HG03439 (cell line): Measurements from ENCODE around the gene CRBN.

Experiments used
- ATAC-seq: cut with Tn5 transposase; IDR thresholded peaks from one replicate; pipeline ENCODE4 v1.9.1; 2021; ENCODE audit warnings: mild to moderate bottlenecking, moderate library complexity; ENCODE audit not compliant: unreplicated experiment

CRBN gene

DNA sequence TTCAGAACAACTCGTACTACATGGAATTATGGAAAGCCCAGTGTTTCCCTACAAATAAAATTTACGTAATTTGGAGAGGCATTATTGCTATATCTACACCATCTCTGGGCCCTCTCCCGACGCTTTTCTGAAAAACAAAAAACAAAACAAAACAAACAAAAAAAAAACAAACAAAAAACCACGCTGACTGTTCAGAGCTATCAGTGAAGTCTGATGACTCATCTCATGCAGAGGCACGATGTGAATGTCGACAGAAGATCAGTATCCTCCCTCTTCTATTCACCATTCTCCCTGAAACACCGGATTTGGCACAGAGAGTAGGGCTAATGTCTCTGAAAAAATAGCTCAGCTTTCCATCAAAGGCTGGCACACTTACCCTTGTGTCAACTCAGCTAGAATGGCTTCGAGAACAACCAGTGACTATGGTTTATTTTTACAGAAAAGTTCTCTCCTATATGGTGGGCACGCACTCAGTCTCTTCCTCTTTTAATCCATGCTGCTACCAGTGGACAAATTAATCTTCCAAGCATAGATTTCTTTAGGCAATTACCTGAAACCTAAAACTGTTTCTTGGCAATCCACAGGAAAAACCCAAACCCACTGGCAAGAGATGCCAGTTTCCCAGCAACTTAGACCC lies 1.5 kb downstream of the CRBN start:
- no peak for ATAC-seq

DNA sequence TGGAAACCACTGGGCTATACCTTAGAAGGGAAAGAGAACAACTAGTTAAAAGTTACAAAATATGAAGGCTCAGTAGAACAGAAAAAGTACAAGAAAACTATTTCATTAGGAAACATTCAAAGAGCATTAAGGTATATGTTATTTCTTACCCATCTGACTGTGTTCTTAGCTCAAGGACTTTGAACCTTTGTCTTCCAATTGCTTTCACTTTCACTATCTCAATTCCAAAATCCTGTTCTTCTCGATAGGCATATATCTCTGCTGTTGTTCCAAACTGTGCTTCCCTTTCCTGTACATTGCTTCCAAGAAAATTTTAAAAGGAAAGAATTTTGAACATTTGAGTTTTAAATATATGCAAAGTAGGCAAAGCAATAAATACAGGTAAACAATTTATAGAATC lies 6.9 kb downstream of the CRBN start:
- no peak for ATAC-seq

DNA sequence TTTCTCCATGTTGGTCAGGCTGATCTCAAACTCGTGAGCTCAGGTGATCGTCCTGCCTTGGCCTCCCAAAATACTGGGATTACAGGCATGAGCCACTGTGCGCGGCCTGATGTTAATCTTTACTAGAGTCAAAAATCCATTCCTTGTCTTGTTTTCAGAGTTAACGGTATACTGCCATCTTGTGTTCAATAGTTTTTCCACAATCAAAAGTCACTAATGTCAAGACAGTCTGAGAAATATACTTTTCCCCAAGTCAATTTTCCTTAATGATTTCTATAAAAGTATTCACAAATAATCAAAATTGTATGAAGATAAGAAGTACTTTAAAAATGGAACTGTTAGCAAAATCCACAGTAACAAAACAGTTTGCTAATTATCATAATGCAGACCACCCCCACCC lies 8.5 kb downstream of the CRBN start:
- no peak for ATAC-seq

DNA sequence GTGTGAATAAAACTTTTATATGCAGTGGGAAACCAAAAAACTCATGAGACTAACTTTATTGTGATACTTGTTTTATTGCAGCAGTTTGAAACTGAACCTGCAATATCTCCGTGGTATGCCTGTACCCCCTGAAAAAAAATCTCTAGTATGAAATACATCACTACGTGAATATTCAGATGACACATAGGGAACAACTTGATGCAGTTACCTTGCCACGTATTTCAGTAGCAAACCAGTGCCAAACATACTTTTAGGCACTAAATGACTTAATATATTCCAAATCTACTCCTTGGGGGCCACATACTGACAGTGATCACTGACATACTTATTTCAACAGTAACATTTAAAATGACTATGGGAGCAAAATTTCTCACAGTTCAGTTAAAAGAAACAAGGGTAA lies 13.8 kb downstream of the CRBN start:
- ATAC-seq = no peak

DNA sequence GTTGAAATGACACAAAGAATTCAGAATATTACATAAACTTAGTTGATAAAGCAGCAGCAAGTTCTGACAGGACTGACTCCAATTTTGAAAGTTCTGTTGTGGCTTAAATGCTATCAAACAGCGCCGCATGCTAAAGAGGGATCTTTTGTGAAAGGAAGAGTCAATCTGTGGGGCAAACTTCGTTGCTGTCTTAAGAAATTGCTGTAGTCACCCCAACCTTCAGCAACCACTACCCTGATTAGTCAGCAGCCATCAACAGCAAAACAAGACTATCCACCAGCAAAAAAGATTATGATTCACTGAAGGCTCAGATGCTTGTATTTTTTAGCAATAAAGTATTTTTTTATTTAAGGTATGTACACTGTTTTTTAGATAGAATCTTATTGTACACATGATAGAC lies 14.2 kb downstream of the CRBN start:
- no peak for ATAC-seq

DNA sequence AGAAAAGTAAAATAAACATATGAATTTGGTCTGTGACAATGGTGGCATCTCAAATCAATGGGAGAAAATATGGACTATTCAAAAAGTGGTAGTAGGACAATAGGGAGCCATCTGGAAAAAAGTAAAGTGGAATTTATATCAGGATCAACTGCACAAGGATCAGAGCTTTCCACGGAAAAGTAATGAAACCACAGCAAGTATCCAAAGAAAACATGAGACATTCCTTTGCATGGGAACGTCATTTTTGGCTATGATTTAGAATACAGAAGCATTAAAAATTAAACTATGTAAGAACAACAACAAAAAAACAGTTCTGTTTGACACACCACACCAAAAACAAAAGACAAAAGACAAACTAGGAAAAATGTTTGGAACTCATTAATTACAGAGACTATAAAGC lies 18.7 kb downstream of the CRBN start:
- no peak for ATAC-seq

DNA sequence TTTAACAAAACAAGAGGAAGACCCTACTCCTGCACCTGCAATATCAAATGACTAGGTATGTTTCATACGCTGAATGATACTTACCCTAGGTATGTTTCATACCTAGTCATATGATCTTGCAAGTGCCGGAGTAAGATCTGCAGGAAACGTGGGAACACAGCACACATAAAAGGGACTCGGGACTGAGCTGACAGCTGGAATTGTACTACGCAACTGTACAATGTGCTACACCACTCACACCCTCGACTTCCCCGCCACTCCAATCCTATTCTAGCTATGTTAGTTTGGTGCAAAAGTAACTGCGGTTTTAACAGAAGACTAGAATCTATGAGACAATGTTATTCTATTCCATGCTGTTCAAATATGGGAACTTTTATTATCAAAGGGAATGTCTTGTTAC lies 22.0 kb downstream of the CRBN start:
- no peak for ATAC-seq

DNA sequence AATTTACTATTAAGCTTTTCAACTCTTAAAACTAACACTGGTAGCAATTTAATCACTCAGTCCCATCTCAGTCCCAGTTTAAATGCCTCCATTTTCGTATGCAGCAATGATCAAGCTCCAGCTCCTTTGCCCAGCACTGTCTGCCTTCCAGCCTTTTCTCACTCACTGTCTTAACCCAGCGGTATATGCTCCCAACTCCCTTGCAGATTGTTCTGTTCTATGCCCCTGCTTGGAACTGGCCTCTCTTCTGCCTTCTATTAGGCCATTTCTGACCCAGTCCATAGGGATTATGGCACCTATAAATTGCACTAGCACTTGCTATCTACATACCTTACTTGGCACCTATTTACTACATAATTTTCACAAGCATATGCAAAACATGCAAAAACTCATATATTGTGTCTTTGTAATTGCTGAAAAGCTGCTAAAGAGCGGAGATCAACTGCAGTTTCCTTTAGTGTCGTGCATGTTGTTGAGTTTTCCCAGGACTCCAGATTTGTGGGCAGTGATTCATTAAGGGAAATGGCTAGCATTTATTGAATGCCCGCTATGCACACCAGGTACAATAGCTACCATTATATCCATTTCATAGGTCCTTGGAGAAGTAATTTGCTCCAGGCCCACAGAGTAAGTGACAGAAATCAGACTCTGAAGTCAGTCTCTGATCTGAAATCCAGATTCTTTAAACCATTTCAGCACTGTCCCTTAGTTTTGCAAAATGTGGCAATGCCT lies 24.4 kb downstream of the CRBN start:
- no peak for ATAC-seq

DNA sequence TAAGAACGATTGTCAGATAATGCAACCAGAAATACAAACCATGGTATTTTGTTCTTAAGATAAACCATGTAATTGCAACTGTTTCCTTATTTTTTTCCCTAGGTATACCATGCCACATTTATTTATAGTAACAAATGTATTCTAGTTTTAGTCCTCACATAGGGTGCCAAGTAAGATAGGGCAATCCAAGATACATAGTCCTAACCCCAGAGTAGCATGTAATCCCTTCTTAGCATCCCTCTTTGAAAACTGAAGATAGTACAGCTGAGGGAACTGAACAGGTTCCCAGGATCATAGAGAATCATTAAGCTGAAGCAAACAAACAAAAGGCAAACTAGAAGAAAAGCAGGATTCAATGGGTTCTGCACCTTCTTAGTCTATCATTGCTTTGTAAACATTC lies 28.0 kb downstream of the CRBN start:
- no peak for ATAC-seq

DNA sequence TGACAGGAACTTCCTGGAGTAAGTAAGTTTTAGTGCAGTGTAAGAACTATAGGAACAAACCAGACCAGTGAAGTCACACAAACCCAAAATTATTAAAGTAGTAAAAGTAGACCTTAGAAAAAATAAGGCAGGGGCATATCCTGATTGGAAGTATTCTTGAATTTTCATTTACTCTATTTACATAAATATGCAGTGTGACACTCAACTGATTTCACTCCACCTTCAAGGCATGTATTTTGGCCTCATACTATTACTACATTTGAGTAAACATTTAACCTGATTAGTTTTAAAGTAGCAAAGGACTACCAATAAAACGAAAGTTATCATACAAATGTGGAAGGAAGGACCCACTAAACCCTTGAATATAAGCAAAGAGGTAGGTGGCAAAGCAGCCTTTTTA lies 29.9 kb downstream of the CRBN start:
- no peak for ATAC-seq

DNA sequence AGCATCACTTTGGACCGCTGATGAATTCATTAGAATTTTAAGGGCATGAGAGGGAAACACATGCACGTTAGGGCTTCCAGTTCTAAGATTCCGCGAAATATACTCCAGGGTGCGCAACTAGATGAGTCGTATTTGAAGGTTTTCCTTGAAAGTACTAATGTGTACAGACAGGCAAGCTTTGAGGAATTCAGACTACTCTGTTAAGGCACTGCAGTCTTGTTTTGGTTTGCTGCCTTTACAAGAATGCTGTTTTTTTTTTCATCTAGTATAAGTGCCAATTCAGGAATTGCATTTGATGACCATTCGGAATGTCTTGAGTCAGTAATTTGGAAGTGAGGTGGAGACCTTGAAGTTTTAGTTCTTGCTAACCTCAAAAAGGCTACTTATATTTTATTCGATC lies 33.7 kb downstream of the CRBN start:
- ATAC-seq = no peak

DNA sequence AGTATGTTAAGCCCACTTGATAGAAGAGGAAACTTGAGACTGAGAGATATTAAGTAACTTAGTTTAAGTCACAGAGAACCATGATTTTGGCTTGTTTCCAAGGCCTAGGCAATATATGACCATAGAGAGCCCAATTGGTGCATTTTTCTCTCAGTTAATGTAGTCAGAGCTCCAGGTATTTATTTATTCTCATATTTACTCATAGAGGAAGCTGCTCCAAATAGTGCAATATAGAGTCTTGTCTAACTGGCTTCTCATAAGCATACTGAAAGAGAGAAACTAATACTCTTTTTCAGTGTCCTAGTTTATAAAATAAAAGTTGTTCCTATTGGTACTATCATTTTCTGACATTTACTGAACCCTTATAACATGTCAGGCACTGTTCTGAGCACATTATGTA lies 37.6 kb downstream of the CRBN start:
- ATAC-seq = no peak

DNA sequence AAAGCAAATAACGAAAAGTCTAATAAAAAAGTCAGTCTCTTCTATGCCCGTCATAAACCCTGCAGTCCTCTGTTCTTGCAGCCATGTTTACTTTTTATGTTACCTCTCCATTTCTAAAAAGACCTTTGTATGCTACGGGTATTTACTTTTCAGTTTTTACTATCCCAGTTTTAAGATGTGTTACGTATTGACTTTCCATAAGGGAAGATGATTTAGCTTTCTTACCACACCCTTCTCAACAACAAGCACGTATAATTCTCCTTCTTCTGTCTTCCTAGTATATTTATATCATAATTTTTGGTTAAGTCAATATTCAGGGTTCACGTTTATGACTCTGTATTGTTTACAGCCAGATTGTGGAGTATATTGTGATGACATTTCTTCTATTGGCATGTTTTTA lies 42.0 kb downstream of the CRBN start:
- ATAC-seq = no peak

DNA sequence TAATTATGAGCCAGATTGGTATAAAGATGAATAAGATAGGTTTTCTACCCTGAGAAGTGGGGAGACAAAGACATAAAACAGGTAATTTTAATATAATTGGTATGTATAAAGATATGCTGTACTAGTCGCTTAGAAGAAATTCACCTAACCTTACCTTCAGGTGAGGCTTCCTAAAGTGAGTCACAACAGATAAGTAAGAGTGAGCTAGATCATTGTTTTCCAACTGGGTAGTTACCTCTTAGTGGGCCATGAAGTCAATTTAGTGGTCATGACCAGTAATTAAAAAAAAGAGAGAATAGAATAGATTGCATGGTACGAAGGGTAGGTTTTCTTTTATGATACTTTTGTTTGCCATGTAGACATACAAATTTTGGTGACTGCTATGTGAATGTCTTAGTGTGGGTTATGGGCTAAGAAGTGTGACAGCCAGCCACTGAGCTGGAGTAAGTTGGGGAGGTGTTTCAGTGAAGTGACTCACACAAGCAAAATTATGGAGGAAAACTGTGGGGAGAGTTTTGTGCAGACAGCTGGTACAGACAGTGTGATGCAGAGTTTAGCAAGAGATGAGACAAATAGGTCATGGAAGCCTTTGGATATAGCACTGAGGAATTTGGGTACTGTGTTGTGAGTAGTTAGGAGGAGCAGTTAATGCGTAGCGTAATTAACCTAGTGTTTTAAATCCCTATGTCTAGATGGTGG lies 44.6 kb downstream of the CRBN start:
- no peak for ATAC-seq

DNA sequence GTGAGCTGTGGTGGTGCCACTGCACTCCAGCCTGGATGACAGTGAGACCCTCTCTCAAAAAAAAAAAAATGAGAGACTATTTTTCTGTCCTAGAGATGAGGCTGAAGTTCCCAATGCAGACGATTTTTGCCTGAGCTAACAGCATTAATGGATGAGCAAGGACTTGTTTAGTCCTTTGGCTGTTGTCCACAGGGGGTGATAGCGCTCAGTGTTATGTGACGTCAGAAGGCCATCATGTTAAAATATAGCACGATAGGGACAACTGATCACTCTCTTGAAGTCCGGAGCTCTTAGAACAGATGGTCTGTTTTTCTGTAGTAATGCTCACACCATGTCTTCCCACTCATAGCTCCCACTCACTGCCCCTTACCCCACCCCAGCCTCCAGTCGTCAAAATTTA lies 46.0 kb downstream of the CRBN start:
- ATAC-seq = no peak

DNA sequence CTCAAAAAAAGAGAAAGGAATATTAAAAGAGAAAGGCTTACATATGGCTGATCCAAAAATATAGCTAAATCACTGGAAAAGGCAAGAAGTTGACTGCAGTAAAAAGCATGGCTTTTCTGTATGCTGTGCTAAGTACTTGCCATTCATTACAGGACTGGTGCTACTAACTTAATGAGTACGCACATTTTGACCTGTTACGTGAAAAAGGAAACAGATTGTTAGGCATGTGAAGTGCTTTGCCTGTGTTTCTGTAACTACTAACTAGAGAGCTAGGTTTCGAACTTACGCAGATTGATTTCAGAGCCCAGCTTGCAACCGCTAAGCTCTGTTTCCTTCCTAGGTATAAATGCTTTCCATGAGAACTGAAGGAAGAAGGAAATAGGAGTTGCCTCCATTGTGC lies 49.9 kb downstream of the CRBN start:
- ATAC-seq = no peak

DNA sequence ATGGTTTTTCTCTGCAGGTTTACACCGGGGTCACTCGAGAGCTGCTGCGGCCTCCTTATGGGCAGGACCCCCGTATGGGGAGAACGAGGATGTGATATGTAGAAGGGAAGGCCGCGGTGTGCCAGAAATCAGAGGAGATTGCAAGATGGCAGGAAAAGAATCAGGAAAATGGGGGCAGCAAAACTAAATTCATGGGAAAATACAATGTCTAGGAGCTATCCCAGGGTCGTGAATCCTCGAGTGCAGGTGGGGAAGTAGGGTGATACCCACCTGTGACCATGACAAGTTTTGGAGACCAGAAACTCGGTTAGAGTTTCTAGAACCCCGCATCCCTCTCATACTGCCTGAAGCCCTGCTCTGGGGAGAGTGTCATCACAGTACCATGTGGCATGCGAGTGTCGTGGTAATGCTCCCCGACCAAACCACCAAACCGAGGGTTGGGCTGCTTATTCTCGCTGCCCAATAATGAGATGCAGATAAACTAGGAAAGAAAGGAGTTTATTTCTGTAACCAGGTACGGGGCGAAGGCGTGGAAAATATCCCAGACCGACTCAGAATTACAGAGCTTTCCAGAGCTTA lies 52.0 kb downstream of the CRBN start:
- no peak for ATAC-seq

DNA sequence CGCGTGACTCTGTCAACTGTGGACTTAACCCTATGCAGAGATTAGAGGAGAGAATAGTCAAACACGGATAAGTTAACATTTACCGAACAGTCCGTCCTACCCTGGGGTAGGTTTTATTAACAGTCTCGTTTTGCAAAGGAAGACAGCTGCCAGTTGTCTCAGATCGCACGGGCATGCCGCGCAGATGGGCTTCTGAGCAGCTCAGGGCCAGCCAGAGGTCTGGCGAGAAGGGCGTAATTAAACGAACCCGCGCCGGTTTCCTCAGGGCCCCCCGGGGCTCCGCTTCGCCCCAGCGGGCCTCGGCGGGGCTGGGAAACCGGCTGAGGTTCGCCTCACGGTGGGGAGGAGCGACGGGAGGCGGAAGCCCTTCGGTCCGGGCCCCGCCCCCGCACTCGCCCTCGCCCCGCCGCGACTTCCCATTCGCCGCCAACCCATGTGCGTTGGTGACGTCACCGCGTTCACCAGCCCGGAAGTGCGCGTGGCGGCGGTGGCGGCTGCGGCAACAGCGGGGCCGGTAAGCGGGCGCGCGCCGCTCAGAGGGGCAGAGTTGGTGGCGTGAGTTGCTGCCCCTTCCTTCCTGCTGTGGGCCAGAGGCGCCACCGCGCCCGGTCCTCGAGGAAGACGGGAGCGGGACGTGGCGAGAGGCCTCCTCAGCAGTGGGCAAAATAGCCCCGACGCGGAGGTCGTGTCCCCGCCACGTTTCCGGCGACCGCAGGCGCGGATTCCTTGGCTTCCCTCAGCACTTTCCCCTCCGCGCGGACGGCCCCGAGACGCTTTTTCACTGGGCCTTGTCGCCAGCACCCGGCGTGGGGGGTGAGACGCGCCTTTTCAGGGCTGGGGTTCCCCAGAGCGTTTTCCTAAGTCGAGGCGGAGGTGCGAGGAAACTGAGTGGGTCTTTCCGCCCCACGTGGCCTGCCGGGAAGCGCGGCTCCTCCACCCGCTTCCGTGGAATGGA lies 52.7 kb downstream of the CRBN start, which contains the start of gene TRNT1:
TRNT1 (plus strand) TSS at position 464 of the 955 bp plus-strand sequence. CDS start 2,101 bp downstream, outside the sequence.
- peak; percentile 95 for ATAC-seq

DNA sequence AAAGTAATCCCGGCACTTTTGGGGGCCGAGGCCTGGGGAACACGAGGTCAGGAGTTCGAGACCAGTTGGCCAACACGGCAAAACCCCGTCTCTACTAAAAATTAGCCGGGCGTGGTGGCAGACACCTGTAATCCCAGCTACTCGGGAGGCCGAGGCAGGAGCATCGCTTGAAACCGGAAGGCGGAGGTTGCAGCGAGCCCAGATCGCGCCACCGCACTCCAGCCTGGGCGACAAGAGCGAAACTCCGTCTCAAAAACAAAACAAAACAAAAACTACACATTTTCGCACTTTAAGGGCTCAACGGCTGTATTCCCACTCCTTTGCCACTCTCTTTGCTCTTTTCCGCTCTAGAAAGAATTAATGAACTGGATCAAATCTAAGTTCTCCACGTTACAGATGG lies 53.5 kb downstream of the CRBN start:
- no peak for ATAC-seq

DNA sequence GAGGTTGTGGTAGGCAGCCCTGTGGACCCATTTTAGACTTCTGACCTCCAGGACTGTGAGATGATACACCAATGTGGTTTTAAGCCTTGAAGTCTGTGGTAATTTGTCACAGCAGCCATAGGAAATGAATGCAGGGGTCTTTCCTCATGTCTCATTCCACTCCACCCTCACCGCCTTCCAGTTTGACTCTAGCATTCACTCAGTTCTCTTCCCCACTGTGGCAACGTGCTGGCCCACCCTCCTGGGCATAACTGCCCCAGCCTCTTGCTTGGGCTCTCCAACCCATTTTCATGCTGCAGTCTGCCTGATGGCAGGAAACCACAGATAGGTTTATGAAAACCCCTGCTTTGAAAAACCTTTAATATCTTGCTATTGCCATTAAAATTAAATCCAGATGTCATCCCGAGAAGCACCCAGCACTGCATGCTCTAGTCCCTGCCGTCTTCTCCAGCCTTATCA lies 60.1 kb downstream of the CRBN start:
- no peak for ATAC-seq

DNA sequence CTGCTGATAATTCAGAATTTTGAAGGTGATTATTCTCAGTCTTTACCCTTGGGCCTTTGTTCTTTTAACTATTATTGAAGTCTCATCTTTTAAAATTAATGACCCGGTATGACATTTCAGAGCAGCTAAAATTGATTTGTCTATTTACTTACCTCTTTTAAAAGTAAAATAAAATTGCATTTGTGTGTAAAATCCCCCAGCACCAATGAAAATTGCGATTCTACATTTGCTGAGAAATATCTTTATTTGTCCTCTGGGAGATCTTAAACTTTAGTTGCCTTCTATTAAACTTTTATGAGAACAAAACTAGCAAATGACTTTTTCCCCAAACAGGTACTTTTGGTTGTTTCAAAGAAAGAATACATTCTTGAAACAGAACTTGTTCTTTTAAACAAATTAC lies 61.8 kb downstream of the CRBN start:
- no peak for ATAC-seq
